ENCODE data around the gene ACTR6. TPM values are rescaled to one million over a fixed set of nuclear protein-coding genes. Genes with fewer than 3 reads are reported as not detected.

ACTR6 gene
- total and polyA plus RNA-seq, 2 of the 4 experiments (the other 2 are of a cell fraction), result 9.7 to 10.2 TPM

DNA sequence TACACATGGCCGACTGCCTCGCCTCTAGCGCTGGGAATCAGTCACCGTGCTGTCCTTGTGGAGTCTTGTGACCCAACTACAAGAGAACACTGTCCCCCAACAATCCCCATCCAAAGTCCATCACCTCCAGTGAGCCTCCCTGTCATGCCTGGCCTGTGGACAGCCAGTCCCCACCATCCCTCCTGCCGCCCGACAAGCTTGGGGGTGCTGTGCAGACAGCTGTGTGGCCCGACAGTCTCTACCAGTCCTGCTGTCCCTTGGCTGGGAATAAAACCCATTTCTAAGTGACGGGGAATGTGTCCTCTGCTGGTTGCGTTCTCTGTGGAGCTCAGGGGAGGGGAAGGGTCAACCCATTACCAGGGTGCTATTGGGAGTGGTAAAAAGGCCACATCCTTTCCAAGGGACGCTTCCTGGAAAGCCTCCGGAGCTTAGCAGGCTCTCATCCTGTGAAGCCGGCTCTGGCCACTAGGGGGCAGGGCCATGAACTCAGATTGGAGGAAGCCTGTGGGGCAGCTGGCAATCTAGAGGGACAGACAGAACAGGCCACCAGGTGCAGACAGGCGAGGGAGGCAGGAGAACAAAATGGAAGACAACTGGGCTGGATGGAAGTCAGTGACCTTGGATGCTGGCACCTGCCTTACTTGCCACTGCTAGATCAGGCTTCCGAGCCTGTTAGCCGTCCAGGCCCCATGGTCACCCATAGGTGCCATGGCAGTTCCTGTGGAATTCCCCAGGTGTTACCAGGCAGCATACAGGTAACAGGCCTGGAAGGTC is 46.0 kb upstream of the ACTR6 start:
- Histone ChIP-seq H3K79me1 (ENCODE audit: low read depth in 1 of 2, low read length in 2 of 2) (no peaks in the 10 kb centered on the region), H2BK5ac (ENCODE audit: low read depth, low read length, poor library complexity, severe bottlenecking) (no peak overlapping the region), H3K56ac (ENCODE audit: extremely low read depth, insufficient read depth, low read length) (no peak overlapping the region), H2AK9ac (replicated peaks; ENCODE audit: low read depth, low read length, poor library complexity) (no peak overlapping the region), H3K9ac (ENCODE audit: low read depth, low read length) (no peak overlapping the region), H4K8ac (ENCODE audit: low read depth in 2 of 2, low read length in 2 of 2) (no peak overlapping the region; a peak in 1 of 4 replicates), H3K4me3 (ENCODE audit: insufficient read depth, low read depth, low read length) (no peak overlapping the region), H3K4ac (ENCODE audit: low read depth, low read length) (no peak overlapping the region), H3K4me1 (ENCODE audit: control insufficient read depth, insufficient read depth, low read length) (no peaks in the 10 kb centered on the region), H4K20me1 (ENCODE audit: insufficient read depth, low read length) (no peaks in the 10 kb centered on the region), H3K9me3 (ENCODE audit: control insufficient read depth, insufficient read depth, low read length) (no peaks in the 10 kb centered on the region), H3K23ac (ENCODE audit: low read depth, low read length) (no peak overlapping the region), H4K91ac (ENCODE audit: insufficient read depth, low read depth, low read length) (no peak overlapping the region), H3K9me1 (ENCODE audit: insufficient read depth, low read length) (no peaks in the 10 kb centered on the region), H3K27me3 (ENCODE audit: control insufficient read depth, insufficient read depth, low read length) (peaks cover 6% of the 10 kb centered on the region; the same call in 1 of the 2 replicates), H2BK20ac (ENCODE audit: low read depth, low read length) (no peak overlapping the region), H2BK120ac (ENCODE audit: low read depth, low read length) (no peak overlapping the region), H3K14ac (replicated peaks; ENCODE audit: low read depth, low read length) (no peak overlapping the region), H2AK5ac (ENCODE audit: low read depth, low read length) (no peak overlapping the region), H3K18ac (ENCODE audit: low read depth, low read length) (no peak overlapping the region), H3K27ac (ENCODE audit: insufficient read depth, low read length) (no peak overlapping the region), H3K36me3 (ENCODE audit: control insufficient read depth, insufficient read depth, low read length) (no peaks in the 10 kb centered on the region), H2AFZ (replicated peaks; ENCODE audit: low read length, poor library complexity) (peak overlapping the region; percentile 83), H3K4me2 (ENCODE audit: low read depth, low read length) (no peak overlapping the region), H2BK15ac (ENCODE audit: low read depth, low read length) (no peak overlapping the region), H4K5ac (ENCODE audit: low read depth, low read length) (no peak overlapping the region)
- no TSS peak for BruUV-seq (replicated peaks)
- in situ Hi-C loops (cut with MboI; ENCODE audit: low sequenced_read_pairs) (no loop called here), dilution Hi-C loops (cut with HindIII; ENCODE audit: low sequenced_read_pairs, unreplicated experiment) (no loop called here), intact Hi-C loops (cut with micrococcal nuclease) (loop anchor here (2.0 kb wide), 2 partner anchors 46 to 400 kb away; partner anchors contain the start of gene ACTR6)
- ChIA-PET POLR2A (ENCODE audit: unreplicated experiment) (no interaction called here), CTCF (interaction anchor here (0.6 to 1.1 kb wide), 8 partner anchors 8 to 400 kb away, joined by 3 to 5 read pairs (median 4); no protein-coding TSS in a partner anchor)
- 47% methylated on average over 3 of the region's 15 CpGs; no CpG with 5 or more reads in 1 of the 2 experiments for WGBS, 2 experiments (ENCODE audit: extremely low coverage in 2 of 2, insufficient read length in 1 of 2)
- peak; percentile 94 for ATAC-seq (ENCODE audit: low read depth)
- DNase-seq, result peak; percentile 48
- no peak for TF ChIP-seq BHLHE40 (IDR thresholded peaks at IDR 0.05; ENCODE audit: low read depth, low read length)
- peak; percentile 30 for TF ChIP-seq SMC3 (IDR thresholded peaks at IDR 0.05; ENCODE audit: low read depth, low read length)
- no peak for TF ChIP-seq NFE2L2 (IDR thresholded peaks at IDR 0.05; ENCODE audit: low read depth, low read length)
- no peak for TF ChIP-seq CEBPB (IDR thresholded peaks at IDR 0.05; ENCODE audit: low read depth, low read length)
- no peak for TF ChIP-seq FOS (IDR thresholded peaks at IDR 0.05; ENCODE audit: low read depth, low read length)
- no peak for TF ChIP-seq CHD1 (IDR thresholded peaks at IDR 0.05; ENCODE audit: low read depth, low read length)
- no peak for TF ChIP-seq MXI1 (IDR thresholded peaks at IDR 0.05; ENCODE audit: borderline replicate concordance, low read depth, low read length)
- TF ChIP-seq, protein P1, sequence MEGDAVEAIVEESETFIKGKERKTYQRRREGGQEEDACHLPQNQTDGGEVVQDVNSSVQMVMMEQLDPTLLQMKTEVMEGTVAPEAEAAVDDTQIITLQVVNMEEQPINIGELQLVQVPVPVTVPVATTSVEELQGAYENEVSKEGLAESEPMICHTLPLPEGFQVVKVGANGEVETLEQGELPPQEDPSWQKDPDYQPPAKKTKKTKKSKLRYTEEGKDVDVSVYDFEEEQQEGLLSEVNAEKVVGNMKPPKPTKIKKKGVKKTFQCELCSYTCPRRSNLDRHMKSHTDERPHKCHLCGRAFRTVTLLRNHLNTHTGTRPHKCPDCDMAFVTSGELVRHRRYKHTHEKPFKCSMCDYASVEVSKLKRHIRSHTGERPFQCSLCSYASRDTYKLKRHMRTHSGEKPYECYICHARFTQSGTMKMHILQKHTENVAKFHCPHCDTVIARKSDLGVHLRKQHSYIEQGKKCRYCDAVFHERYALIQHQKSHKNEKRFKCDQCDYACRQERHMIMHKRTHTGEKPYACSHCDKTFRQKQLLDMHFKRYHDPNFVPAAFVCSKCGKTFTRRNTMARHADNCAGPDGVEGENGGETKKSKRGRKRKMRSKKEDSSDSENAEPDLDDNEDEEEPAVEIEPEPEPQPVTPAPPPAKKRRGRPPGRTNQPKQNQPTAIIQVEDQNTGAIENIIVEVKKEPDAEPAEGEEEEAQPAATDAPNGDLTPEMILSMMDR (conservative IDR thresholded peaks at IDR 0.05; ENCODE audit: low read depth, low read length), result peak; percentile 65
- TF ChIP-seq RCOR1 (IDR thresholded peaks at IDR 0.05; ENCODE audit: insufficient replicate concordance, low read length), result no peak
- no peak; the same call in 1 of the 2 replicates for TF ChIP-seq MAZ (IDR thresholded peaks at IDR 0.05; ENCODE audit: borderline replicate concordance, low read depth, low read length)
- peak; percentile 55 for TF ChIP-seq RAD21 (IDR thresholded peaks at IDR 0.05; ENCODE audit: low read length)
- TF ChIP-seq MAFK (IDR thresholded peaks at IDR 0.05; ENCODE audit: low read depth, low read length), result no peak
- TF ChIP-seq, protein P2, sequence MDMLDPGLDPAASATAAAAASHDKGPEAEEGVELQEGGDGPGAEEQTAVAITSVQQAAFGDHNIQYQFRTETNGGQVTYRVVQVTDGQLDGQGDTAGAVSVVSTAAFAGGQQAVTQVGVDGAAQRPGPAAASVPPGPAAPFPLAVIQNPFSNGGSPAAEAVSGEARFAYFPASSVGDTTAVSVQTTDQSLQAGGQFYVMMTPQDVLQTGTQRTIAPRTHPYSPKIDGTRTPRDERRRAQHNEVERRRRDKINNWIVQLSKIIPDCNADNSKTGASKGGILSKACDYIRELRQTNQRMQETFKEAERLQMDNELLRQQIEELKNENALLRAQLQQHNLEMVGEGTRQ (IDR thresholded peaks at IDR 0.05; ENCODE audit: low read depth, low read length), result no peak
- TF ChIP-seq, protein P3, sequence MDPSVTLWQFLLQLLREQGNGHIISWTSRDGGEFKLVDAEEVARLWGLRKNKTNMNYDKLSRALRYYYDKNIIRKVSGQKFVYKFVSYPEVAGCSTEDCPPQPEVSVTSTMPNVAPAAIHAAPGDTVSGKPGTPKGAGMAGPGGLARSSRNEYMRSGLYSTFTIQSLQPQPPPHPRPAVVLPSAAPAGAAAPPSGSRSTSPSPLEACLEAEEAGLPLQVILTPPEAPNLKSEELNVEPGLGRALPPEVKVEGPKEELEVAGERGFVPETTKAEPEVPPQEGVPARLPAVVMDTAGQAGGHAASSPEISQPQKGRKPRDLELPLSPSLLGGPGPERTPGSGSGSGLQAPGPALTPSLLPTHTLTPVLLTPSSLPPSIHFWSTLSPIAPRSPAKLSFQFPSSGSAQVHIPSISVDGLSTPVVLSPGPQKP (IDR thresholded peaks at IDR 0.05; ENCODE audit: borderline replicate concordance, low read depth, low read length), result no peak

Data from IMR-90 (cell line).